MM.1S (cell line): Measurements from ENCODE around the gene SH3BP2.

ENCODE experiments used
- CTCF ChIP-seq: fragments of 300-600 bp; sonication (generic); IDR thresholded peaks from 2 replicates; pipeline ENCODE4 v1.5.1; 2016; ENCODE audit warnings: antibody characterized with exemption, low read length, mixed read lengths
- EZH2 ChIP-seq: fragments of 300-600 bp; sonication (generic); optimal IDR thresholded peaks from 2 replicates; pipeline ENCODE3; 2017; ENCODE audit warnings: low read depth, mild to moderate bottlenecking, antibody characterized with exemption, low read length, mixed read lengths
- EZH2phosphoT487 ChIP-seq: fragments of 300-600 bp; sonication (generic); IDR thresholded peaks from 2 replicates; pipeline ENCODE4 v1.6.1; 2018; ENCODE audit warnings: antibody characterized with exemption, low read length

DNA sequence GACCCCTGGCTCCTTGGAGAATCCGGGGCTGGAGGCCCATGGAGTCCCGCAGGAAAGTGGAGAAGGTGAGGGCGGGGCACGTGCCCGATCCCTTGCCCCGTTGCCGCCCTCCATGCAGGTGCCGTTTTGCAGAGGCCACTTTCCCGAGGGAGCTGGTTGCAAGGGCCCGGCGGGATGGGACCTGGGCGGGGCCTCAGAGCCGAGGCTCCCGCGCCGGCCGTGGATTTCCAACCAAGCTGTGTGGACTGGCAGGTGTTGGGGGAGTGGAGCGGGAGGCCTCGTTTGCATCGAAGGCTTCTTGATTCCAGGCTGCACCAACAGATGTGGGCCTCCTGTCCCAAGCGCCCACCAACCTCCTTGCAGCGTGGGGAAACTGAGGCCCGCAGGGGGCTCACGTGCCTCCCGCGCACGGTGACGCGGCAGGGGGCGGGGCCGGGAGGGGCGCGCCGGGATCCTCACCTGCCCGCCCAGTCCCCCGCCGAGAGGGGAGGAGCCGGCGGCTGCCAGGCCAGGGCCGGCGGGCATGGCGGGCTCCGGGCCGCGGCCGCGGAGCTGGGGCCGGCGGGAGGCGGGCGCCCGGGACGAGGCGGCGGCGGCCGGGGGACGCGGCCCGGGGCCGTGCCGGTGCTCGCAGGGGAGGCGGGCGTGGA, 24.9 kb downstream of the SH3BP2 start:
- TF ChIP-seq CTCF: no peak
- TF ChIP-seq EZH2: no peak
- no peak for TF ChIP-seq EZH2phosphoT487
